Pancreas (tissue), 10 donors: ENCODE measurements around the gene GRIN3B. TPM values are rescaled to one million over a fixed set of nuclear protein-coding genes. Genes with fewer than 3 reads are reported as not detected.
A peak's percentile ranks its signal among the peaks of the same experiment; 100 is the strongest.

Experiments used
- ATAC-seq, 4 donors: fragments of 200-7000 bp; cut with Tn5 transposase; one replicate each; pipeline versions ENCODE4 v1.8.0 to v1.9.1; 2020; ENCODE audit warnings: mild to moderate bottlenecking in 4 of 4, moderate library complexity in 4 of 4
- DNase-seq, 6 donors: peaks; one replicate each; pipeline ENCODE4 v3.0.0-alpha.2; 2020
- FAIRE-seq: peaks from 2 replicates; lab custom pipeline; 2012; peaks lifted over from hg19 to GRCh38; lab: Jason Lieb, UNC
- H3K27ac ChIP-seq, 4 donors: fragments of 200-600 bp; sonication (generic); 1 replicate in 3 of 4; 2 replicates in 1 of 4; pipeline versions ENCODE4 v1.5.0 to v1.8.0; 2020
- H3K27me3 ChIP-seq, 4 donors: fragments of 200-600 bp; one replicate each; pipeline ENCODE4 v1.8.0; 2021
- H3K36me3 ChIP-seq, 3 donors: fragments of 200-600 bp; sonication (generic) in 1 of 3; one replicate each; pipeline versions ENCODE4 v1.5.0 to v1.8.0; 2020 to 2021
- H3K4me1 ChIP-seq, 3 donors: fragments of 200-600 bp; one replicate each; pipeline ENCODE4 v1.8.0; 2021
- H3K4me3 ChIP-seq, 4 donors: fragments of 200-600 bp; sonication (generic) in 2 of 4; one replicate each; pipeline versions ENCODE4 v1.5.0 to v1.8.0; 2020 to 2021
- H3K9me3 ChIP-seq, 4 donors: fragments of 200-600 bp; one replicate each; pipeline ENCODE4 v1.8.0; 2021
- WGBS, 2 donors: extraction: QIAGEN DNeasy Blood & Tissue Kit; methylation state at CpG; one replicate each; pipeline ENCODE4 v1.1.7; 2013; 5-methylcytosine and 5-hydroxymethylcytosine counted together
- intact Hi-C, 3 donors: fragments of 100-400 bp; cut with DNase I; formaldehyde crosslinking; loops; one replicate each; pipeline versions ENCODE4 v1.11.1 to v1.14.2; 2022
- polyA plus RNA-seq, 2 donors: library from polyadenylated mRNA; stranded (reverse); fragments of 200-250 nt; gene quantifications; one replicate each; pipeline ENCODE4 v1.2.3, GENCODE V29; 2013
- total RNA-seq, 6 donors: library from RNA; stranded (reverse); fragmentation: NEBNext Ultra II Directional in 4 of 6; extraction: Animal tissue kit (Norgen Biotek cat#: 25700) in 4 of 6; gene quantifications; one replicate each; pipeline versions ENCODE4 v1.2.1 to v1.2.4, GENCODE V29; 2021 to 2023
- TF ChIP-seq, protein P1 (sequence below), 4 donors: fragments of 200-600 bp; sonication (generic) in 3 of 4; IDR thresholded peaks; one replicate each; pipeline versions ENCODE4 v1.5.0 to v1.8.0; 2021; ENCODE audit warnings: antibody characterized with exemption in 4 of 4
- donor health status: healthy with polysubstance abuse.
- donor health status: DM: no; HTN: no; CAD: no; lungs with moderate emphysema.
- donor health status: DM: no; HTN: no; CAD: no.
- donor health status: control.
- donor health status: control.
- donor health status: Bipolar disorder and iron deficiency.
- donor health status: DM: yes; HTN: yes; CAD: no.
- donor health status: DM: no; HTN: no; CAD: no.
- donor health status: DM: no; HTN: no; CAD: no.
- donor health status: DM: yes; HTN: yes; CAD: no.

The GRIN3B gene
- total and polyA plus RNA-seq, 8 donors, result 0.08 to 0.09 TPM; not detected in 6

- Histone ChIP-seq H3K36me3 (peaks cover 0 to 39% (median 19%) of the 10 kb centered on the region in 3 donors), H3K27ac (no peak overlapping the region), H3K27me3 (no peaks in the 10 kb centered on the region), H3K9me3 (no peaks in the 10 kb centered on the region), H3K4me3 (no peak overlapping the region), H3K4me1 (peaks cover 26 to 40% (median 34%) of the 10 kb centered on the region in 3 donors)
- ATAC-seq (no peak), DNase-seq (peak in 1 of 6 donors; percentile 74), FAIRE-seq (no peak)
- TF ChIP-seq, protein P1, sequence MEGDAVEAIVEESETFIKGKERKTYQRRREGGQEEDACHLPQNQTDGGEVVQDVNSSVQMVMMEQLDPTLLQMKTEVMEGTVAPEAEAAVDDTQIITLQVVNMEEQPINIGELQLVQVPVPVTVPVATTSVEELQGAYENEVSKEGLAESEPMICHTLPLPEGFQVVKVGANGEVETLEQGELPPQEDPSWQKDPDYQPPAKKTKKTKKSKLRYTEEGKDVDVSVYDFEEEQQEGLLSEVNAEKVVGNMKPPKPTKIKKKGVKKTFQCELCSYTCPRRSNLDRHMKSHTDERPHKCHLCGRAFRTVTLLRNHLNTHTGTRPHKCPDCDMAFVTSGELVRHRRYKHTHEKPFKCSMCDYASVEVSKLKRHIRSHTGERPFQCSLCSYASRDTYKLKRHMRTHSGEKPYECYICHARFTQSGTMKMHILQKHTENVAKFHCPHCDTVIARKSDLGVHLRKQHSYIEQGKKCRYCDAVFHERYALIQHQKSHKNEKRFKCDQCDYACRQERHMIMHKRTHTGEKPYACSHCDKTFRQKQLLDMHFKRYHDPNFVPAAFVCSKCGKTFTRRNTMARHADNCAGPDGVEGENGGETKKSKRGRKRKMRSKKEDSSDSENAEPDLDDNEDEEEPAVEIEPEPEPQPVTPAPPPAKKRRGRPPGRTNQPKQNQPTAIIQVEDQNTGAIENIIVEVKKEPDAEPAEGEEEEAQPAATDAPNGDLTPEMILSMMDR (IDR thresholded peaks at IDR 0.05), result no peak
- WGBS, 2 donors, result 80 to 87% methylated on average over 24 to 29 of the region's 29 CpGs
- intact Hi-C loops, result no loop called here
Measured at GRCh38 chr19:1015061-1015781, 15.0 kb downstream of the GRIN3B start.

GRCh38 chr19:1015782-1016646, 15.8 kb downstream of the GRIN3B start:
- FAIRE-seq, result no peak
- DNase-seq, result peak in 2 of 6 donors; percentile 43 to 71
- Histone ChIP-seq H3K27me3 (no peaks in the 10 kb centered on the region), H3K4me1 (peaks cover 26 to 40% (median 34%) of the 10 kb centered on the region in 3 donors), H3K36me3 (peaks cover 0 to 31% (median 11%) of the 10 kb centered on the region in 3 donors), H3K27ac (no peak overlapping the region), H3K4me3 (peak overlapping the region in 1 of 4 donors; percentile 6), H3K9me3 (no peaks in the 10 kb centered on the region)
- WGBS, 2 donors, result 60 to 65% methylated on average over 30 to 31 of the region's 31 CpGs
- intact Hi-C loops, result no loop called here
- TF ChIP-seq, protein P1 (IDR thresholded peaks at IDR 0.05), result no peak
- no peak for ATAC-seq

DNA sequence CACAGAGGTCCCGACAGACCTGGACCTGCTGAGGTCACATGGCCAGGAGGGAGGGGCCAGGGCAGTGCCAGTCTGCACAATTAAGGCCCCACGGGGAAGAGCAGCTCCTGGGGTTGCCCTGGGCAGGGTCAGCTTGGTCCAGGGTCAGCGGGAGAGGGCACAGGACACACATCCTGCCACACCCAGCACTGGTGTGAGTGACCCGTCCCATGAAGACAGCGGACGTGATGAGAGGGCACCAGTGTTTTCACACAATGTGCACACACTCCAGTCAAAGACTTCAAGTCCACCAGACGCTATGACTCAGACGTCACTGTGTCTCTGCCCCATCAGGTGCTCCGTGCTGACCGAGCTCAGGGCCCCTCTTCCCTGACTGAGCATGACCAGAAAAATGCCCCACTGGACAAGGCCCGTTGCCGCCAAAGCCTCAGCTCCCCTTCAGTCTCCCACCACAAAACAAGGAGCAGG, 16.5 kb downstream of the GRIN3B start:
- no peak for ATAC-seq
- H3K27ac ChIP-seq, result peak overlapping the region in 1 of 4 donors; percentile 39
- no peak for FAIRE-seq
- peak overlapping the region in 1 of 4 donors; percentile 6 for H3K4me3 ChIP-seq
- WGBS, 2 donors, result 31 to 38% methylated on average over 12 of the region's 12 CpGs
- peaks cover 26 to 40% (median 34%) of the 10 kb centered on the region in 3 donors for H3K4me1 ChIP-seq
- peaks cover 0 to 24% (median 8%) of the 10 kb centered on the region in 3 donors for H3K36me3 ChIP-seq
- DNase-seq, result peak in 2 of 6 donors; percentile 42 to 72
- TF ChIP-seq, protein P1 (IDR thresholded peaks at IDR 0.05), result no peak
- intact Hi-C loops, result no loop called here
- no peaks in the 10 kb centered on the region for H3K9me3 ChIP-seq
- H3K27me3 ChIP-seq, result no peaks in the 10 kb centered on the region

GRCh38 chr19:1017115-1017905, 17.1 kb downstream of the GRIN3B start:
- H3K9me3 ChIP-seq, result no peaks in the 10 kb centered on the region
- H3K36me3 ChIP-seq, result peaks cover 0 to 18% (median 6%) of the 10 kb centered on the region in 3 donors
- peak overlapping the region in 2 of 4 donors; percentile 6 to 18 for H3K4me3 ChIP-seq
- TF ChIP-seq, protein P1 (IDR thresholded peaks at IDR 0.05), result no peak
- DNase-seq (peak; percentile 67 to 90 (median 78)), ATAC-seq (peak; percentile 27 to 63 (median 39)), FAIRE-seq (no peak)
- WGBS, 2 donors, result 34% methylated on average over 24 of the region's 24 CpGs
- H3K4me1 ChIP-seq, result peaks cover 26 to 40% (median 34%) of the 10 kb centered on the region in 3 donors
- peak overlapping the region in 1 of 4 donors; percentile 39 for H3K27ac ChIP-seq
- H3K27me3 ChIP-seq, result no peaks in the 10 kb centered on the region
- intact Hi-C loops, result no loop called here
